K562 (cell line): ENCODE results near the gene LRRC4C. TPM values are rescaled to one million over a fixed set of nuclear protein-coding genes. Genes with fewer than 3 reads are reported as not detected.

Experiments used
- ATAC-seq: fragments of 200-7000 bp; cut with Tn5 transposase; 3 replicates; pipeline ENCODE4 v1.9.1; 2020; ENCODE audit warnings: moderate library complexity
- BruUV-seq: library from RNA; stranded (reverse); fragments of 400-500 nt; replicated peaks from 2 replicates; lab custom pipeline; 2021; lab: Mats Ljungman, UMichigan
- CTCF ChIA-PET: fragments of 300-600 bp; formaldehyde crosslinking; extraction: SDS; loops from one replicate; lab custom pipeline; 2021; ENCODE audit warnings: low intra/inter-chr PET ratio; lab: Yijun Ruan, JAX
- POLR2A ChIA-PET: fragments of 300-600, 350-650 bp; sonication (Branson Sonifier 250); formaldehyde crosslinking; extraction: SDS; loops from one replicate; lab custom pipeline; 2021; ENCODE audit warnings: antibody characterized with exemption, inconsistent platforms; lab: Yijun Ruan, JAX
- DNase-seq, 4 experiments: peaks; one replicate each; pipeline versions ENCODE4 v3.0.0 to v3.0.0-alpha.2; 2011 to 2018; ENCODE audit warnings: low spot score in 3 of 4, mixed read lengths in 3 of 4; ENCODE audit errors: extremely low read depth in 1 of 4
- FAIRE-seq: peaks from 2 replicates; lab custom pipeline; 2011; peaks lifted over from hg19 to GRCh38; lab: Jason Lieb, UNC
- H2AFZ ChIP-seq: 2 replicates; pipeline ENCODE4 v1.6.0; 2011; ENCODE audit warnings: low read depth, low read length, control low read depth, inconsistent platforms
- H3K27ac ChIP-seq: fragments of 200-600 bp; 3 replicates; pipeline ENCODE4 v1.8.0; 2011; ENCODE audit warnings: low read depth, mild to moderate bottlenecking, control low read depth, inconsistent platforms, low read length, moderate library complexity, mixed read lengths; ENCODE audit errors: extremely low read depth
- H3K27me3 ChIP-seq, 2 experiments: fragments of 300-600 bp in 1 of 2; 2 replicates in 1 of 2; 3 replicates in 1 of 2; pipeline versions ENCODE4 v1.6.0 to v1.8.0; 2011; ENCODE audit warnings: inconsistent platforms in 2 of 2, low read length in 2 of 2, mild to moderate bottlenecking in 1 of 2, mixed read lengths in 1 of 2, moderate library complexity in 1 of 2; ENCODE audit not compliant: control insufficient read depth in 2 of 2, insufficient read depth in 2 of 2
- H3K36me3 ChIP-seq: fragments of 300-600 bp; 3 replicates; pipeline ENCODE4 v1.8.0; 2011; ENCODE audit warnings: mild to moderate bottlenecking, low read length, inconsistent platforms; ENCODE audit not compliant: control insufficient read depth, insufficient read depth
- H3K4me1 ChIP-seq, 2 experiments: fragments of 200-600 bp in 1 of 2; replicated peaks in 1 of 2; 2 replicates in 1 of 2; 3 replicates in 1 of 2; pipeline versions ENCODE4 v1.5.1 to v1.8.0; 2011; ENCODE audit warnings: inconsistent platforms in 2 of 2, low read length in 2 of 2, mild to moderate bottlenecking in 1 of 2, mixed read lengths in 1 of 2, moderate library complexity in 1 of 2; ENCODE audit not compliant: control insufficient read depth in 2 of 2, insufficient read depth in 2 of 2
- H3K4me2 ChIP-seq: 2 replicates; pipeline ENCODE4 v1.6.1; 2011; ENCODE audit warnings: low read length, control low read depth, inconsistent platforms, mixed read lengths; ENCODE audit not compliant: insufficient read depth
- H3K4me3 ChIP-seq: fragments of 200-600 bp; sonication (generic), shearing (Covaris generic); 2 replicates; pipeline ENCODE4 v1.5.1; 2016; ENCODE audit warnings: control low read depth, inconsistent platforms
- H3K79me2 ChIP-seq: fragments of 200-600 bp; 3 replicates; pipeline ENCODE4 v1.8.0; 2011; ENCODE audit warnings: low read length, inconsistent platforms; ENCODE audit not compliant: control insufficient read depth, insufficient read depth
- H3K9ac ChIP-seq, 2 experiments: 2 replicates each; pipeline versions ENCODE4 v1.6.0 to v1.6.1; 2011; ENCODE audit warnings: low read depth in 2 of 2, low read length in 2 of 2, control low read depth in 1 of 2, inconsistent platforms in 1 of 2, mild to moderate bottlenecking in 1 of 2, mixed read lengths in 1 of 2; ENCODE audit not compliant: insufficient read depth in 1 of 2
- H3K9me1 ChIP-seq: one replicate; pipeline ENCODE4 v1.6.0; 2011; ENCODE audit warnings: inconsistent platforms, mild to moderate bottlenecking, low read length, moderate library complexity; ENCODE audit not compliant: control insufficient read depth, insufficient read depth
- H3K9me3 ChIP-seq: replicated peaks from 2 replicates; pipeline ENCODE4 v1.5.1; 2011; ENCODE audit warnings: low read depth, low read length, inconsistent platforms; ENCODE audit not compliant: control insufficient read depth, insufficient read depth
- H4K20me1 ChIP-seq: replicated peaks from 2 replicates; pipeline ENCODE4 v1.6.1; 2011; ENCODE audit warnings: low read length, inconsistent platforms, mixed read lengths; ENCODE audit not compliant: control insufficient read depth, insufficient read depth
- ELF1 ChIP-seq: fragments of 200-800 bp; sonication (Bioruptor generic); IDR thresholded peaks from 2 replicates; pipeline ENCODE4 v1.6.1; 2016; ENCODE audit warnings: missing genetic modification characterization, missing compliant biosample characterization
- L3MBTL2 ChIP-seq: fragments of 450-650 bp; IDR thresholded peaks from 2 replicates; pipeline ENCODE4 v1.6.1; 2016; ENCODE audit warnings: mild to moderate bottlenecking, moderate library complexity
- NR2C1 ChIP-seq, 2 experiments: fragments of 450-650 bp; IDR thresholded peaks; 2 replicates each; pipeline ENCODE4 v1.6.1; 2017; ENCODE audit warnings: mild to moderate bottlenecking in 2 of 2, antibody characterized with exemption in 1 of 2, inconsistent platforms in 1 of 2, missing compliant biosample characterization in 1 of 2, missing genetic modification characterization in 1 of 2
- SP2 ChIP-seq: IDR thresholded peaks from 2 replicates; pipeline ENCODE4 v1.6.1; 2011; ENCODE audit warnings: mild to moderate bottlenecking, low read depth, low read length, moderate library complexity; ENCODE audit not compliant: poor library complexity, severe bottlenecking; ENCODE audit errors: extremely low read depth
- YBX1 ChIP-seq: fragments of 450-650 bp; IDR thresholded peaks from 2 replicates; pipeline ENCODE4 v1.7.1; 2016; ENCODE audit warnings: mild to moderate bottlenecking
- ZNF395 ChIP-seq: fragments of 200-800 bp; sonication (Bioruptor generic); IDR thresholded peaks from 2 replicates; pipeline ENCODE4 v1.6.1; 2017; ENCODE audit warnings: missing genetic modification characterization, missing compliant biosample characterization
- ZNF511 ChIP-seq: sonication (generic); formaldehyde crosslinking; IDR thresholded peaks from 2 replicates; pipeline ENCODE4 v1.8.0; 2022; ENCODE audit warnings: mild to moderate bottlenecking, missing genetic modification reagents
- WGBS: fragments of 100-300 bp; shearing (Covaris generic); methylation state at CpG from one replicate; pipeline ENCODE4 v1.1.6; 2016; ENCODE audit warnings: low coverage, mixed read lengths; ENCODE audit not compliant: insufficient coverage; ENCODE audit errors: missing lambda C conversion rate; 5-methylcytosine and 5-hydroxymethylcytosine counted together
- in situ Hi-C: fragments of 300-500 bp; cut with MboI; formaldehyde crosslinking; loops from 4 replicates; pipeline ENCODE4 v1.15.0; 2018; ENCODE audit warnings: inconsistent platforms, mixed read lengths
- intact Hi-C: fragments of 100-400 bp; cut with micrococcal nuclease; formaldehyde crosslinking; loops from 2 replicates; pipeline ENCODE4 v1.14.2; 2022
- polyA plus RNA-seq, 8 experiments: library from polyadenylated mRNA; depleted of rRNA in 4 of 8; stranded (reverse) in 5 of 8; unstranded in 3 of 8; fragments of >200 nt; fragmentation: Nextera tagmentation in 2 of 8; fragmentation: Illumina TruSeq in 1 of 8; extraction: Ambion mirVana in 2 of 8; extraction: Trizol in 1 of 8; gene quantifications; 2 replicates each; pipeline versions ENCODE4 v1.2.1 to v1.2.3, GENCODE V29; 2011 to 2014; ENCODE audit warnings: inconsistent platforms in 1 of 8, missing spikeins in 1 of 8
- total RNA-seq, 7 experiments: library from RNA; depleted of rRNA in 6 of 7; stranded (reverse); fragments of >200 nt in 6 of 7; fragmentation: Illumina TruSeq in 2 of 7; extraction: Trizol in 2 of 7; gene quantifications; 2 replicates each; pipeline versions ENCODE4 v1.2.1 to v1.2.3, GENCODE V29; 2011 to 2021; ENCODE audit warnings: low replicate concordance in 1 of 7
- TF ChIP-seq, protein P1 (sequence below), 2 experiments: fragments of 150-350 bp in 1 of 2; IDR thresholded peaks; 2 replicates each; pipeline ENCODE4 v1.6.1; 2012 to 2016; ENCODE audit warnings: low read depth in 2 of 2, low read length in 2 of 2, mild to moderate bottlenecking in 1 of 2, moderate library complexity in 1 of 2

Gene LRRC4C
- total and polyA plus RNA-seq, 9 of the 15 experiments (the other 6 are each of a cell fraction or from before 2014, with no cell fraction given) = not detected

- TF ChIP-seq, protein P1, sequence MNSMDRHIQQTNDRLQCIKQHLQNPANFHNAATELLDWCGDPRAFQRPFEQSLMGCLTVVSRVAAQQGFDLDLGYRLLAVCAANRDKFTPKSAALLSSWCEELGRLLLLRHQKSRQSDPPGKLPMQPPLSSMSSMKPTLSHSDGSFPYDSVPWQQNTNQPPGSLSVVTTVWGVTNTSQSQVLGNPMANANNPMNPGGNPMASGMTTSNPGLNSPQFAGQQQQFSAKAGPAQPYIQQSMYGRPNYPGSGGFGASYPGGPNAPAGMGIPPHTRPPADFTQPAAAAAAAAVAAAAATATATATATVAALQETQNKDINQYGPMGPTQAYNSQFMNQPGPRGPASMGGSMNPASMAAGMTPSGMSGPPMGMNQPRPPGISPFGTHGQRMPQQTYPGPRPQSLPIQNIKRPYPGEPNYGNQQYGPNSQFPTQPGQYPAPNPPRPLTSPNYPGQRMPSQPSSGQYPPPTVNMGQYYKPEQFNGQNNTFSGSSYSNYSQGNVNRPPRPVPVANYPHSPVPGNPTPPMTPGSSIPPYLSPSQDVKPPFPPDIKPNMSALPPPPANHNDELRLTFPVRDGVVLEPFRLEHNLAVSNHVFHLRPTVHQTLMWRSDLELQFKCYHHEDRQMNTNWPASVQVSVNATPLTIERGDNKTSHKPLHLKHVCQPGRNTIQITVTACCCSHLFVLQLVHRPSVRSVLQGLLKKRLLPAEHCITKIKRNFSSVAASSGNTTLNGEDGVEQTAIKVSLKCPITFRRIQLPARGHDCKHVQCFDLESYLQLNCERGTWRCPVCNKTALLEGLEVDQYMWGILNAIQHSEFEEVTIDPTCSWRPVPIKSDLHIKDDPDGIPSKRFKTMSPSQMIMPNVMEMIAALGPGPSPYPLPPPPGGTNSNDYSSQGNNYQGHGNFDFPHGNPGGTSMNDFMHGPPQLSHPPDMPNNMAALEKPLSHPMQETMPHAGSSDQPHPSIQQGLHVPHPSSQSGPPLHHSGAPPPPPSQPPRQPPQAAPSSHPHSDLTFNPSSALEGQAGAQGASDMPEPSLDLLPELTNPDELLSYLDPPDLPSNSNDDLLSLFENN (IDR thresholded peaks at IDR 0.05; ENCODE audit: low read depth in 2 of 2, low read length in 2 of 2) = no peak
- TF ChIP-seq YBX1 = no peak
- TF ChIP-seq ZNF511 (CRISPR knock-in tag) = no peak
Observed at GRCh38 chr11:40754297-40754696, 705.2 kb downstream of the LRRC4C start (continued).

- in situ Hi-C loops = no loop called here
- Histone ChIP-seq H3K27me3 (no peaks in the 10 kb centered on the region), H4K20me1 (no peaks in the 10 kb centered on the region), H3K4me1 (no peaks in the 10 kb centered on the region), H3K9me1 (no peaks in the 10 kb centered on the region), H3K79me2 (no peaks in the 10 kb centered on the region), H3K9me3 (no peaks in the 10 kb centered on the region; the same call in 1 of the 2 replicates), H3K9ac (no peak overlapping the region), H2AFZ (no peak overlapping the region), H3K4me2 (no peak overlapping the region), H3K4me3 (no peak overlapping the region), H3K36me3 (no peaks in the 10 kb centered on the region), H3K27ac (no peak overlapping the region)
- no peak for FAIRE-seq
- DNase-seq = no peak
- 0% methylated on average over 3 of the region's 4 CpGs for WGBS
- ATAC-seq = no peak
- BruUV-seq = no TSS peak
- TF ChIP-seq ZNF395 (CRISPR knock-in tag) = no peak
- TF ChIP-seq ELF1 (tag) = no peak
- no peak for TF ChIP-seq L3MBTL2
- TF ChIP-seq NR2C1 (IDR thresholded peaks at IDR 0.05) = no peak
- TF ChIP-seq NR2C1 (tag; IDR thresholded peaks at IDR 0.05) = no peak
- TF ChIP-seq SP2 = no peak
- intact Hi-C loops = no loop called here
- ChIA-PET CTCF (no interaction called here), POLR2A (no interaction called here)
Observed at GRCh38 chr11:40746282-40746681, 713.2 kb downstream of the LRRC4C start.
